Panc1 (cell line): ENCODE results near the gene ZFPL1. TPM values are rescaled to one million over a fixed set of nuclear protein-coding genes. Genes with fewer than 3 reads are reported as not detected.
A peak's percentile ranks its signal among the peaks of the same experiment; 100 is the strongest.

ENCODE experiments used
- ATAC-seq: fragments of 200-7000 bp; cut with Tn5 transposase; 2 replicates; pipeline ENCODE4 v1.9.1; 2020; ENCODE audit warnings: mild to moderate bottlenecking, moderate library complexity
- BruUV-seq: library from RNA; stranded (reverse); fragments of 400-500 nt; replicated peaks from 2 replicates; lab custom pipeline; 2021; lab: Mats Ljungman, UMichigan
- CTCF ChIA-PET: fragments of 300-600 bp; sonication (Branson Sonifier 250); formaldehyde crosslinking; loops from one replicate; lab custom pipeline; 2022; ENCODE audit warnings: antibody characterized with exemption; lab: Charles Lee
- POLR2A ChIA-PET: fragments of 300-600 bp; sonication (Branson Sonifier 250); formaldehyde crosslinking; loops from one replicate; lab custom pipeline; 2022; ENCODE audit warnings: antibody characterized with exemption; lab: Charles Lee
- DNase-seq: peaks from one replicate; pipeline ENCODE4 v3.0.0-alpha.2; 2010; ENCODE audit warnings: low read depth, low spot score
- H3K27ac ChIP-seq: 2 replicates; pipeline ENCODE4 v1.5.1; 2011; ENCODE audit warnings: mild to moderate bottlenecking, low read length, inconsistent platforms
- H3K27me3 ChIP-seq: fragments of 200-500 bp; sonication (Bioruptor generic); 2 replicates; pipeline ENCODE4 v1.6.0; 2014; ENCODE audit warnings: low read length, inconsistent platforms; ENCODE audit not compliant: control insufficient read depth, insufficient read depth
- H3K36me3 ChIP-seq: fragments of 200-500 bp; sonication (Bioruptor generic); 2 replicates; pipeline ENCODE4 v1.5.1; 2014; ENCODE audit warnings: inconsistent platforms, mild to moderate bottlenecking, low read length, moderate library complexity; ENCODE audit not compliant: control insufficient read depth, insufficient read depth
- H3K4me1 ChIP-seq: 2 replicates; pipeline ENCODE4 v1.5.1; 2011; ENCODE audit warnings: inconsistent platforms, mild to moderate bottlenecking, low read length, moderate library complexity; ENCODE audit not compliant: control insufficient read depth, insufficient read depth
- H3K4me3 ChIP-seq, 2 experiments: 2 replicates each; pipeline ENCODE4 v1.5.1; 2011 to 2012; ENCODE audit warnings: low read depth in 2 of 2, low read length in 2 of 2, mild to moderate bottlenecking in 2 of 2, inconsistent platforms in 1 of 2, moderate library complexity in 1 of 2
- H3K9me3 ChIP-seq: fragments of 200-500 bp; sonication (Bioruptor generic); 2 replicates; pipeline ENCODE4 v1.5.1; 2014; ENCODE audit warnings: low read depth, mild to moderate bottlenecking, inconsistent platforms, low read length, moderate library complexity; ENCODE audit not compliant: control insufficient read depth, insufficient read depth
- CTCF ChIP-seq: fragments of 450-650 bp; IDR thresholded peaks from 2 replicates; pipeline ENCODE4 v1.5.1; 2017; ENCODE audit warnings: mild to moderate bottlenecking
- POLR2AphosphoS5 ChIP-seq: IDR thresholded peaks from 2 replicates; pipeline ENCODE4 v1.6.1; 2012; ENCODE audit warnings: mild to moderate bottlenecking, low read depth, low read length, moderate library complexity
- REST ChIP-seq, 2 experiments: IDR thresholded peaks; 2 replicates each; pipeline ENCODE4 v1.6.1; 2011 to 2012; ENCODE audit warnings: low read depth in 2 of 2, control low read depth in 1 of 2, low read length in 1 of 2, mild to moderate bottlenecking in 1 of 2, moderate library complexity in 1 of 2; ENCODE audit not compliant: insufficient read depth in 1 of 2
- SIN3A ChIP-seq: IDR thresholded peaks from 2 replicates; pipeline ENCODE4 v1.6.1; 2012; ENCODE audit warnings: low read depth, mild to moderate bottlenecking, low read length, moderate library complexity, borderline replicate concordance; ENCODE audit not compliant: insufficient read depth
- TCF7L2 ChIP-seq: IDR thresholded peaks from 2 replicates; pipeline ENCODE4 v1.6.1; 2011; ENCODE audit warnings: mild to moderate bottlenecking, low read depth, low read length, inconsistent platforms
- in situ Hi-C: cut with HindIII; loops from 2 replicates; pipeline ENCODE4 v1.10.0; 2016; ENCODE audit warnings: low sequenced_read_pairs, low pct_unique_long_range_greater_than_20kb
- intact Hi-C: fragments of 100-400 bp; cut with micrococcal nuclease; formaldehyde crosslinking; loops from one replicate; pipeline ENCODE4 v1.10.0; 2022; ENCODE audit not compliant: unreplicated experiment
- total RNA-seq: library from RNA; stranded (reverse); gene quantifications from one replicate; pipeline ENCODE4 v1.2.1, GENCODE V29; 2021; ENCODE audit not compliant: unreplicated experiment

ZFPL1 gene
- total RNA-seq, 1 experiment from 2014 or later: 68.4 TPM

GRCh38 chr11:65071907-65072630, 12.0 kb upstream of the ZFPL1 start:
- Histone ChIP-seq H3K27ac (no peak overlapping the region), H3K4me3 (no peak overlapping the region), H3K4me1 (no peaks in the 10 kb centered on the region), H3K27me3 (no peaks in the 10 kb centered on the region), H3K36me3 (no peaks in the 10 kb centered on the region), H3K9me3 (no peaks in the 10 kb centered on the region)
- TF ChIP-seq POLR2AphosphoS5: no peak
- no peak for TF ChIP-seq TCF7L2
- no peak for TF ChIP-seq SIN3A
- TF ChIP-seq REST (IDR thresholded peaks at IDR 0.05; ENCODE audit: insufficient read depth in 1 of 2, low read depth in 2 of 2, low read length in 1 of 2): no peak
- TF ChIP-seq CTCF: no peak
- BruUV-seq: no TSS peak
- ChIA-PET CTCF (interaction anchor here (0.7 kb wide), 1 partner anchor 155 kb away, joined by 7 read pairs; no protein-coding TSS in a partner anchor), POLR2A (no interaction called here)
- intact Hi-C loops (no loop called here), in situ Hi-C loops (no loop called here)
- peak; percentile 37; the same call in 1 of the 2 replicates for ATAC-seq
- DNase-seq: no peak

- ChIA-PET CTCF (no interaction called here), POLR2A (no interaction called here)
- H3K9me3 ChIP-seq: no peaks in the 10 kb centered on the region
- no peaks in the 10 kb centered on the region for H3K27me3 ChIP-seq
- intact Hi-C loops: no loop called here
- no peak for DNase-seq
- peaks cover under 1% of the 10 kb centered on the region; the same call in 1 of the 2 replicates for H3K4me1 ChIP-seq
- ATAC-seq: no peak
- in situ Hi-C loops: no loop called here
- H3K27ac ChIP-seq: no peak overlapping the region
- no peaks in the 10 kb centered on the region for H3K36me3 ChIP-seq
- H3K4me3 ChIP-seq: no peak overlapping the region
- BruUV-seq: no TSS peak
- TF ChIP-seq TCF7L2 (no peak), POLR2AphosphoS5 (no peak), CTCF (no peak), REST (IDR thresholded peaks at IDR 0.05; ENCODE audit: insufficient read depth in 1 of 2, low read depth in 2 of 2, low read length in 1 of 2) (no peak), SIN3A (no peak)
Measured at GRCh38 chr11:65072631-65072966, 11.4 kb upstream of the ZFPL1 start.
